OCI-LY1 (cell line): ENCODE measurements around the gene EML1.

Experiments used
- CTCF ChIP-seq: fragments of 200-600 bp; sonication (generic), shearing (Covaris generic); IDR thresholded peaks from 2 replicates; pipeline ENCODE4 v1.5.1; 2017; ENCODE audit warnings: mild to moderate bottlenecking, antibody characterized with exemption, low read length, moderate library complexity, mixed read lengths
- EZH2 ChIP-seq: fragments of 200-600 bp; sonication (generic), shearing (Covaris generic); IDR thresholded peaks from 2 replicates; pipeline ENCODE4 v1.8.0; 2017; ENCODE audit warnings: borderline replicate concordance, mixed run types, mild to moderate bottlenecking, antibody characterized with exemption, low read length, moderate library complexity, mixed read lengths

DNA sequence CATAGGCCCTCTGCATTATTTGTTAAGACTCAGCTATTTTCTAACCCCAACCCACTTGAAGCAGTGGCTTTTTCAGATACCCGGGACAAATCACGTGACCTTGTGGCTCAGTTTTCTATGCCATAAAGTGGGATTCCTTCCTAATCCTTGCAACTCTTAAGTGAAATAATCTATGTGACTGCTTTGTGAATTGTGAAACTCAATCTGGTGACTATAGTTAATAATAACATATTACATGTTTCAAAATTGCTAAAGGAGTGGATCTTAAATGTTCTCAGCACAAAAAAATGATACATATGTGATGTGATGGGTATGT is 17.3 kb downstream of the EML1 start:
- TF ChIP-seq CTCF (no peak), EZH2 (no peak)
